ENCODE data around the gene PLEKHN1. TPM values are rescaled to one million over a fixed set of nuclear protein-coding genes. Genes with fewer than 3 reads are reported as not detected.

The PLEKHN1 gene
- total RNA-seq, 1 donor from 2014 or later: 15.2 TPM

DNA sequence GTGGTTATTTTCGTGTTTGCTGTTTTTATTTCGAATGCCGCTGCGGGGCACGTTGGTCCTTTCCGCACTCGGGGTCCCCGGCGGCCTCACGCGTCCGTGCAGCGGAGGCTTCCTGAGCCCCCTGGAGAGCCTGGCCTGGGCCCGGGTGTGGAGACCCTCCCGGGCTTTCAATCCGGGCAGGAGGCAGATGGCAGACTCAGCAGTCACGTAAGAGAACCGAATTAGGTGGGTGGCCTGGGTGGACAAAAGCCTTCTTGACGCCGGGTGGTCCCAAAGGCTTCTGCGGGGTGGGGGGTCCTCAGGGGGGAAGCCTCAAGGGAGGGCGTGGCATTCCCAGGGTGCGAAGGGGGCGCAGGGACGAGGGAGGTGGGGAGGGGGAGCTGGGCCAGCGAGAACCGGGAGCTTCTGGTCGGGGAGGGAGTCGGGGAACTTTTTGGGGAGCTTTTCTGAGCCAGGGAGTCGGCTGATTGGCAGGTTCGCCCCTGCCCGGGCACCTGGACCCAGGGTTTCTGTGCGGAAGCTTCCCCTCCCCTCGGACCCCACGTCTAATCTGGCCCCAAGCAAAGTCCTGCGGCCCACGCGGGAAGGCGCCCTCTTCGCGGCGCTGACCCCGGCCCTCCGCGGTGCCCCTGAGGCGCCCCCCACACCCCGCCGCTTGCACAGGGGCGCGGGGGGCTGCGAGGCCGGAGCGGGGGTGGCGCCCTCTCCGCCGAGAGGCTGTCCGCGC lies 34.9 kb downstream of the PLEKHN1 start:
- Histone ChIP-seq H3K27me3 (no peaks in the 10 kb centered on the region), H3K4me1 (peaks cover 52% of the 10 kb centered on the region)

DNA sequence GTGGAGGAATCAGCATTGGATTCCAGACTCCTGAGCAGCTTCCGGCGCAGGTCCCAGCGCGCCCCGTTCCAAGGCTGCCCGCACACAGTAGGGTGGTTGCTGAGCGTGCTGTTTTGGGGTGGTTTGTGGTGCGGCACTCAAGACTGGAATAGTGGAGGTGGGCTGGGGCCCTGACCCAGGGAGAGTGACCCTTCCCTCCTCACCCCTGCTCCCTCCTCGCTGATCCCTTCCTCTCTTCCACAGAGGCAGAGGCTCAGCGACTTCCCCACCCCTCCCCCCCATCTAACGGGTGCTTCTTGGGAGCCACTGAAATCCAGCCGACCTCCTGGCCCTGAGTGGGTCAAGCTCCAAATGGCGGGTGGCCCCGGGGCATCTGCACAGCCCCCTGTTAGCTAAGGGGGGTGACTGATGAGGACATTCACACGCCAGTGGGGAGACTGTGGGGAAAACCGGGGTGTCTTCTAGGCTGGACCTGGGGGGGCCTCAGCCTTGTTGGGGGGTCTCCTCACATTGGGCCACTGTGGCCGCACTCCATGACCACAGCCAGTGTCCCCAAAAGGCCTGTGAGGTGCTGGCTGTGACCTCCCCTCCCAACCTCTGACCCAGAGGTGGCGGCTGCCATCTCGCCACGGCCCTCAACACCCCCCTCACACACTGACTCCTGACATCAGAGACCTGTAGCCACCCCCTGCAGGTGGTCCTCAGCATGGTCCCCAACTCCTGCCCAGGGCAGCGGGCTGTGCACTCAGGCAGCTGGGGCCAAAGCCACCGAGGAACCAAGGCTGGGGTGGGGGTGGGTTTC lies 37.5 kb downstream of the PLEKHN1 start:
- Histone ChIP-seq H3K27ac (no peak overlapping the region), H3K4me1 (peaks cover 48% of the 10 kb centered on the region), H3K4me3 (no peak overlapping the region), H3K27me3 (no peaks in the 10 kb centered on the region), H3K36me3 (no peaks in the 10 kb centered on the region), H3K9me3 (no peaks in the 10 kb centered on the region)
- TF ChIP-seq POLR2A (IDR thresholded peaks at IDR 0.05): no peak
- no peak for TF ChIP-seq POLR2AphosphoS5 (IDR thresholded peaks at IDR 0.05; ENCODE audit: insufficient read depth in 1 of 2, low read depth in 1 of 2)
- TF ChIP-seq, protein P1, sequence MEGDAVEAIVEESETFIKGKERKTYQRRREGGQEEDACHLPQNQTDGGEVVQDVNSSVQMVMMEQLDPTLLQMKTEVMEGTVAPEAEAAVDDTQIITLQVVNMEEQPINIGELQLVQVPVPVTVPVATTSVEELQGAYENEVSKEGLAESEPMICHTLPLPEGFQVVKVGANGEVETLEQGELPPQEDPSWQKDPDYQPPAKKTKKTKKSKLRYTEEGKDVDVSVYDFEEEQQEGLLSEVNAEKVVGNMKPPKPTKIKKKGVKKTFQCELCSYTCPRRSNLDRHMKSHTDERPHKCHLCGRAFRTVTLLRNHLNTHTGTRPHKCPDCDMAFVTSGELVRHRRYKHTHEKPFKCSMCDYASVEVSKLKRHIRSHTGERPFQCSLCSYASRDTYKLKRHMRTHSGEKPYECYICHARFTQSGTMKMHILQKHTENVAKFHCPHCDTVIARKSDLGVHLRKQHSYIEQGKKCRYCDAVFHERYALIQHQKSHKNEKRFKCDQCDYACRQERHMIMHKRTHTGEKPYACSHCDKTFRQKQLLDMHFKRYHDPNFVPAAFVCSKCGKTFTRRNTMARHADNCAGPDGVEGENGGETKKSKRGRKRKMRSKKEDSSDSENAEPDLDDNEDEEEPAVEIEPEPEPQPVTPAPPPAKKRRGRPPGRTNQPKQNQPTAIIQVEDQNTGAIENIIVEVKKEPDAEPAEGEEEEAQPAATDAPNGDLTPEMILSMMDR (IDR thresholded peaks at IDR 0.05): no peak
- DNase-seq (ENCODE audit: extremely low spot score in 2 of 2): no peak
- intact Hi-C loops (cut with DNase I): no loop called here

More for the DNA sequence above, 34.9 kb downstream of the PLEKHN1 start:
- peak overlapping the region; percentile 61 to 73 for H3K4me3 ChIP-seq
- intact Hi-C loops (cut with DNase I): no loop called here
- peak overlapping the region; percentile 99 for H3K27ac ChIP-seq
- no peaks in the 10 kb centered on the region for H3K9me3 ChIP-seq
- H3K36me3 ChIP-seq: no peaks in the 10 kb centered on the region
- TF ChIP-seq POLR2A (IDR thresholded peaks at IDR 0.05) (no peak), POLR2AphosphoS5 (IDR thresholded peaks at IDR 0.05; ENCODE audit: insufficient read depth in 1 of 2, low read depth in 1 of 2) (no peak)
- TF ChIP-seq, protein P1 (IDR thresholded peaks at IDR 0.05): no peak
- peak in 1 of 2 donors; percentile 87 for DNase-seq (ENCODE audit: extremely low spot score in 2 of 2)

DNA sequence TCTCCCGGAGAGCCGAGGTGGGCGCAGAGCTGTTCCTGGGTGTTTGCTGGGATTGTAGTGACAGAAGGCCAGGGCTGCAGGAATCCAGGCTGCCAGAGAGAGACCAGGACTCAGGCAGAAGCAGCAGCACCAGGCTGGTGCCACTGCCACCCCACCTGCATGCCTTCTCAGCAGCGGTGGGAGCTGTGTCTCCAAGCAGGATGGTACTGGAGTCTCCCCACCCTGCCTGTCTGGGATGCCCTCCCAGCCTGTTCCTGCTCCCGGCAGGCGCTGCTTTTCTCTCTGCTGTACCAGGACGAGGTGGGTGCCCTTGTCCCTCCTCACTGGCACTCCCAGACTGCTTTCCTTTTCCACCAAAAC lies 38.1 kb downstream of the PLEKHN1 start:
- peaks cover 46% of the 10 kb centered on the region for H3K4me1 ChIP-seq
- intact Hi-C loops (cut with DNase I): no loop called here

DNA sequence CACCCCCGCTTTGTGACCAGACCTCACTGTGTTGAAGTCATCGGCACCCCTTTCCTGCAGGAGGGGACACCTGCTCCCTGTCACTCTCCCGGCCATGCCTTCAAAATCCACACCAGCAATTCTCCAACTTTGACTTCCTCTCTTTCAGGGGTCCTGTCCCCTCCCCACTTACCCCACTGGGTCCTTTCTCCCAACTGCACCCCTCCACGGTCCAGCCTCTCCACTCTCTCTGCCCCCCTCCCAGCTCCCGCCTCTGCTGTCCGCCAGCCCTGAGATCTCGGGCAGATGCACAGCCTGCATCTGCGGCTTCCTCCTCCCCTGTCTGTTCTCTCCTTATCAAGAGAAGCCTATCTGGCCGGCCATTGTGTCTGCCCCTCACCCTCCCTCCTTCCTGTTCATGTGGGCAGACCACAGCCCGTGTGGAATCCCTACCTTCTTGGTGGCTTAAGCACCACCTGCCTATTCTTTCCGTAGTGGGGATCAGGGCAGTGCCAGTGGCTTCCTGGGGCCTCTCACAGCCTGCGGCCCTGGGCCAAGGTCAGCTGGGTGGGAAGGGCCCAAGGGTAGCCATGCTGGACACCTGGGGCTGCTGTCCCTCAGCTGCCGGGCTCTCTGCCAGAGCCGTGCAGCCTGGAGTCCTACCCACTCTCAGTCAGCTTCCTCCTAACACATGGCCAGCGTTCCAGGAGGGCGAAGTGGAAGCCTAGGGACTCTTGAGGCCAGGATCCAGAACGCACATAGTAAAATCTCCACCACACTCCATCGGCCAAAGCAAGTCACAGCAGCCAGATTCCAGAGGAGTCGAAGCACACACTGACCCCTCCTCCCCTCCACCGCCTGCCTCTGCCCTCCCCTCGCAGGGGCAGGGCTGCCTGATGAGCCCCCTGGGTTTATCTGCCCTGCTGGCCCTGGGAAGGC lies 38.8 kb downstream of the PLEKHN1 start:
- DNase-seq (ENCODE audit: extremely low spot score in 2 of 2): peak in 1 of 2 donors; percentile 84
- no peaks in the 10 kb centered on the region for H3K27me3 ChIP-seq
- intact Hi-C loops (cut with DNase I): no loop called here
- peaks cover 44% of the 10 kb centered on the region for H3K4me1 ChIP-seq
- H3K36me3 ChIP-seq: no peaks in the 10 kb centered on the region
- TF ChIP-seq POLR2AphosphoS5 (IDR thresholded peaks at IDR 0.05; ENCODE audit: insufficient read depth in 1 of 2, low read depth in 1 of 2) (peak in 1 of 2 donors; percentile 39), POLR2A (IDR thresholded peaks at IDR 0.05) (no peak)
- TF ChIP-seq, protein P1 (IDR thresholded peaks at IDR 0.05): no peak
- H3K27ac ChIP-seq: peak overlapping the region; percentile 33
- H3K9me3 ChIP-seq: no peaks in the 10 kb centered on the region
- H3K4me3 ChIP-seq: no peak overlapping the region

More for the DNA sequence above, 38.1 kb downstream of the PLEKHN1 start:
- Histone ChIP-seq H3K4me3 (no peak overlapping the region), H3K27me3 (no peaks in the 10 kb centered on the region), H3K27ac (no peak overlapping the region), H3K36me3 (no peaks in the 10 kb centered on the region), H3K9me3 (no peaks in the 10 kb centered on the region)
- peak in 1 of 2 donors; percentile 81 for DNase-seq (ENCODE audit: extremely low spot score in 2 of 2)
- TF ChIP-seq POLR2AphosphoS5 (IDR thresholded peaks at IDR 0.05; ENCODE audit: insufficient read depth in 1 of 2, low read depth in 1 of 2) (no peak), POLR2A (IDR thresholded peaks at IDR 0.05) (no peak)
- TF ChIP-seq, protein P1 (IDR thresholded peaks at IDR 0.05): no peak

Measured in vagina (tissue), 2 donors.